HEK293 (cell line): ENCODE data around the gene INO80B.

Source experiments
- CTCF ChIA-PET: fragments of 350-600 bp; formaldehyde crosslinking; extraction: SDS; loops from one replicate; lab custom pipeline; 2021; ENCODE audit warnings: antibody characterized with exemption; lab: Yijun Ruan, JAX
- POLR2A ChIA-PET: fragments of 300-600 bp; formaldehyde crosslinking; extraction: SDS; loops from one replicate; lab custom pipeline; 2020; ENCODE audit warnings: antibody characterized with exemption, inconsistent platforms; lab: Yijun Ruan, JAX
- H3K27ac ChIP-seq: fragments of 200-500 bp; sonication (Bioruptor generic); 2 replicates; pipeline ENCODE4 v1.5.1; 2014; ENCODE audit warnings: low read depth, low read length, control low read depth, inconsistent platforms; ENCODE audit errors: extremely low read depth
- H3K36me3 ChIP-seq, 2 experiments: fragments of 200-500 bp in 1 of 2; sonication (Bioruptor generic) in 1 of 2; 1 replicate in 1 of 2; 2 replicates in 1 of 2; pipeline ENCODE4 v1.5.1; 2014 to 2017; ENCODE audit warnings: inconsistent platforms in 2 of 2, low read length in 2 of 2; ENCODE audit not compliant: control insufficient read depth in 2 of 2, insufficient read depth in 1 of 2
- H3K4me1 ChIP-seq: fragments of 200-500 bp; sonication (Bioruptor generic); 2 replicates; pipeline ENCODE4 v1.5.1; 2014; ENCODE audit warnings: mild to moderate bottlenecking, low read length, inconsistent platforms; ENCODE audit not compliant: control insufficient read depth, insufficient read depth
- H3K4me3 ChIP-seq: 2 replicates; pipeline ENCODE4 v1.5.1; 2011; ENCODE audit warnings: low read depth, mild to moderate bottlenecking, control low read depth, low read length, moderate library complexity
- H3K9me3 ChIP-seq: fragments of 200-500 bp; sonication (Bioruptor generic); 2 replicates; pipeline ENCODE4 v1.5.1; 2014; ENCODE audit warnings: low read depth, low read length, inconsistent platforms; ENCODE audit not compliant: control insufficient read depth, insufficient read depth
- BCL11B ChIP-seq: fragments of 450-650 bp; formaldehyde crosslinking; IDR thresholded peaks from 2 replicates; pipeline ENCODE4 v1.5.1; 2016; ENCODE audit warnings: low read depth, missing biosample characterization, missing genetic modification characterization
- BCL6B ChIP-seq: fragments of 450-650 bp; formaldehyde crosslinking; IDR thresholded peaks from 2 replicates; pipeline ENCODE4 v1.5.1; 2017; ENCODE audit warnings: missing biosample characterization, missing genetic modification characterization
- MYNN ChIP-seq: fragments of 450-650 bp; formaldehyde crosslinking; IDR thresholded peaks from 2 replicates; pipeline ENCODE4 v1.5.1; 2016; ENCODE audit warnings: missing biosample characterization, missing genetic modification characterization, borderline replicate concordance
- REPIN1 ChIP-seq: fragments of 450-650 bp; formaldehyde crosslinking; IDR thresholded peaks from 2 replicates; pipeline ENCODE4 v1.5.1; 2017; ENCODE audit warnings: missing biosample characterization, missing genetic modification characterization, low read depth
- SCRT2 ChIP-seq: fragments of 450-650 bp; formaldehyde crosslinking; IDR thresholded peaks from 2 replicates; pipeline ENCODE4 v1.5.1; 2016; ENCODE audit warnings: missing biosample characterization, missing genetic modification characterization
- YY2 ChIP-seq: fragments of 450-650 bp; formaldehyde crosslinking; IDR thresholded peaks from 2 replicates; pipeline ENCODE4 v1.5.1; 2016; ENCODE audit warnings: missing biosample characterization, missing genetic modification characterization
- ZBTB26 ChIP-seq: fragments of 450-650 bp; formaldehyde crosslinking; optimal IDR thresholded peaks from 2 replicates; pipeline ENCODE3; 2016; ENCODE audit warnings: missing biosample characterization, mild to moderate bottlenecking, missing genetic modification characterization
- ZNF155 ChIP-seq: fragments of 450-650 bp; formaldehyde crosslinking; IDR thresholded peaks from 2 replicates; pipeline ENCODE4 v1.5.1; 2016; ENCODE audit warnings: missing biosample characterization, missing genetic modification characterization
- ZNF184 ChIP-seq: fragments of 450-650 bp; IDR thresholded peaks from 2 replicates; pipeline ENCODE4 v1.5.1; 2018; ENCODE audit warnings: missing biosample characterization, mild to moderate bottlenecking, missing genetic modification characterization
- ZNF2 ChIP-seq: fragments of 450-650 bp; formaldehyde crosslinking; IDR thresholded peaks from 2 replicates; pipeline ENCODE4 v1.5.1; 2016; ENCODE audit warnings: missing biosample characterization, missing genetic modification characterization
- ZNF274 ChIP-seq, 2 experiments: fragments of 200-500 bp in 1 of 2; fragments of 450-650 bp in 1 of 2; sonication (Bioruptor generic) in 1 of 2; formaldehyde crosslinking in 1 of 2; IDR thresholded peaks; 2 replicates each; pipeline versions ENCODE4 v1.5.1 to v1.6.1; 2014 to 2016; ENCODE audit warnings: borderline replicate concordance in 1 of 2, inconsistent platforms in 1 of 2, low read length in 1 of 2, missing biosample characterization in 1 of 2, missing genetic modification characterization in 1 of 2
- ZNF280C ChIP-seq: fragments of 450-650 bp; formaldehyde crosslinking; IDR thresholded peaks from 2 replicates; pipeline ENCODE4 v1.5.1; 2016; ENCODE audit warnings: missing biosample characterization, missing genetic modification characterization
- ZNF292 ChIP-seq: fragments of 450-650 bp; formaldehyde crosslinking; IDR thresholded peaks from 2 replicates; pipeline ENCODE4 v1.5.1; 2016; ENCODE audit warnings: low read depth, missing biosample characterization, missing genetic modification characterization, borderline replicate concordance
- ZNF350 ChIP-seq: fragments of 450-650 bp; formaldehyde crosslinking; IDR thresholded peaks from 2 replicates; pipeline ENCODE4 v1.5.0; 2017; ENCODE audit warnings: missing biosample characterization, mild to moderate bottlenecking, missing genetic modification characterization
- ZNF366 ChIP-seq: fragments of 450-650 bp; formaldehyde crosslinking; conservative IDR thresholded peaks from 2 replicates; pipeline ENCODE4 v1.5.1; 2016; ENCODE audit warnings: missing biosample characterization, missing genetic modification characterization
- ZNF416 ChIP-seq: fragments of 450-650 bp; formaldehyde crosslinking; IDR thresholded peaks from 2 replicates; pipeline ENCODE4 v1.5.1; 2016; ENCODE audit warnings: missing biosample characterization, missing genetic modification characterization
- ZNF670 ChIP-seq: fragments of 450-650 bp; formaldehyde crosslinking; IDR thresholded peaks from 2 replicates; pipeline ENCODE4 v1.5.1; 2016; ENCODE audit warnings: missing biosample characterization, missing genetic modification characterization, low read depth
- ZNF776 ChIP-seq: fragments of 450-650 bp; formaldehyde crosslinking; IDR thresholded peaks from 2 replicates; pipeline ENCODE4 v1.5.0; 2017; ENCODE audit warnings: missing biosample characterization, missing genetic modification characterization, borderline replicate concordance
- ZNF837 ChIP-seq: fragments of 450-650 bp; formaldehyde crosslinking; IDR thresholded peaks from 2 replicates; pipeline ENCODE4 v1.5.1; 2016; ENCODE audit warnings: missing biosample characterization, missing genetic modification characterization
- ZSCAN5A ChIP-seq: fragments of 450-650 bp; formaldehyde crosslinking; IDR thresholded peaks from 2 replicates; pipeline ENCODE4 v1.5.1; 2016; ENCODE audit warnings: missing biosample characterization, missing genetic modification characterization

INO80B gene

GRCh38 chr2:74481431-74481830 is 26.5 kb downstream of the INO80B start:
- H3K9me3 ChIP-seq, result no peaks in the 10 kb centered on the region
- ChIA-PET CTCF (interaction anchor here (0.7 to 5.0 kb wide), 7 partner anchors 9 to 147 kb away, joined by 3 to 72 read pairs (median 5); partner anchors contain the start of gene MRPL53), POLR2A (interaction anchor here (0.8 to 4.0 kb wide), 8 partner anchors 9 to 745 kb away, joined by 3 to 37 read pairs (median 8); partner anchors contain the start of genes AUP1, HTRA2, INO80B and MOGS)
- H3K27ac ChIP-seq, result no peak overlapping the region; the same call in 1 of the 2 replicates
- H3K4me1 ChIP-seq, result no peaks in the 10 kb centered on the region
- peak overlapping the region; percentile 92 for H3K4me3 ChIP-seq
- no peak for TF ChIP-seq ZNF837 (tag by site-specific recombination)
- TF ChIP-seq BCL6B, result no peak
- TF ChIP-seq BCL11B, result no peak
- TF ChIP-seq REPIN1 (tag by site-specific recombination), result no peak
- no peak for TF ChIP-seq ZNF350 (tag by site-specific recombination)
- no peak for TF ChIP-seq ZNF184
- TF ChIP-seq ZNF366 (tag by site-specific recombination), result no peak
- no peak for TF ChIP-seq ZNF776
- TF ChIP-seq ZNF155 (tag by site-specific recombination), result no peak
- TF ChIP-seq ZBTB26 (tag by site-specific recombination), result no peak
- no peak for TF ChIP-seq MYNN (tag by site-specific recombination)
- no peak for TF ChIP-seq ZNF2
- TF ChIP-seq ZNF416 (tag by site-specific recombination), result no peak
- no peak for TF ChIP-seq SCRT2
- no peak for TF ChIP-seq ZNF274 (IDR thresholded peaks at IDR 0.05; ENCODE audit: low read length)
- no peak for TF ChIP-seq ZNF274 (tag by site-specific recombination; IDR thresholded peaks at IDR 0.05; ENCODE audit: borderline replicate concordance)
- no peak for TF ChIP-seq ZNF280C (tag by site-specific recombination)
- no peak for TF ChIP-seq YY2 (tag by site-specific recombination)
- TF ChIP-seq ZNF292 (tag by site-specific recombination), result no peak
- no peak for TF ChIP-seq ZNF670
- no peak for TF ChIP-seq ZSCAN5A (tag by site-specific recombination)
- peaks cover 45 to 54% of the 10 kb centered on the region in 2 experiments for H3K36me3 ChIP-seq
